ENCODE results near the gene REV3L. TPM values are rescaled to one million over a fixed set of nuclear protein-coding genes. Genes with fewer than 3 reads are reported as not detected.

The REV3L gene
- total and polyA plus RNA-seq, 2 of the 8 experiments (the other 6 are each of a cell fraction or from before 2014, with no cell fraction given): 2.1 to 6.6 TPM

GRCh38 chr6:111530218-111530617 lies 47.2 kb upstream of the REV3L start (continued):
- TF ChIP-seq CHD7 (IDR thresholded peaks at IDR 0.05; ENCODE audit: insufficient replicate concordance, low read length): no peak
- no peak for TF ChIP-seq SIRT6 (IDR thresholded peaks at IDR 0.05; ENCODE audit: low read length)

All from H1 (cell line).